HuH-7.5 (cell line): ENCODE data around the gene PLCB2.

ENCODE experiments used
- DNase-seq: peaks from one replicate; pipeline ENCODE4 v3.0.0; 2011; ENCODE audit warnings: low spot score

The PLCB2 gene

DNA sequence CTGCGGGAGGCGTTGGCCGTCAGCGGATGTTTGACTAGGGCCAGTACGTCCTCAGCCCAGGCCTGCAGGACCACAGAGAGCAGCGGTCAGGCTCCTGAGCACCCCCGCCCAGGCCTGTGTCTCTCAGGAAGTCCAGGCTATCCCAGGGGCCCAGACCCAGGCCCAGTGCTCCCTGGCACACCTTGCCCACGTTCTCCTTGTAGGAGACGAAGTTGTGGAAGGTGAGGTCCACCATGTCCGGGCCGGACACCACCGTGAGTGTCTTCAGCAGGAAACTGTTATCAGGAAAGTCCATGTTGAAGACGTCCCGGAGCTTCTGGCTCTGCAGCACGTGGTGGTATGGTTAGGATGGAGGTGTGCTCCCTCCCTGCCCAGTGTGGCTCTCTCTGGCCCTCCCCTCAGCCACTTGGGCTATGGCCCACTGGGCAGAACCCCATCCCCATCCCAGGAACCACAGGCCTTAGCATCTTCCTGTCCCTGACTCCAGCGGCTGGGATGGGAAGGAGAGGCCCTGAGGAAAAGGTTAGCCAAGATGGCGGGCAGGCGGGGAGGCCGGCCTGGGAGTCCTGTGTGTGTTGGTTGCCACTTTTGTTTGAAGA, 5.3 kb downstream of the PLCB2 start:
- no peak for DNase-seq

GRCh38 chr15:40301467-40302179, 6.1 kb downstream of the PLCB2 start:
- DNase-seq, result no peak

DNA sequence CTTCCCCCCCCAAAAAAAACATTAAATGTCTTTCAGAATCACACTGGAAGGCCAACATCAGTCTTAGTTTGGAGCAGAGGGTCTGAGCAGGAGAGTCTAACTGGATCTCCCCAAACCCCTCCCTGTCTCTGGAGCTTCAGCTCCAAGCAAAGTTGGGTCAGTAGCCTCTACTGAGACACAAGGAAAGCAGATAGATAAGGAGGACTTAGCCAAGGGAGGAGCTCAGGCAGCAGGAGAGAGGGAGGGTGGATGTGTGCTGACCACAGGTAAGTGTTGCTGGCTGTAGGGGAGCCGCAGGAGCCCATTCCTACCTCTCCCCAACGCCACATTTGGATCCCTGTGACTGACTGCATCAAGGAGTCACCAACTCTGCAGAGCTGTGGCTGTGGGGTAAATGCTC, 7.0 kb downstream of the PLCB2 start:
- DNase-seq, result no peak

- DNase-seq, result no peak
Measured at GRCh38 chr15:40300367-40300766, 7.4 kb downstream of the PLCB2 start.

DNA sequence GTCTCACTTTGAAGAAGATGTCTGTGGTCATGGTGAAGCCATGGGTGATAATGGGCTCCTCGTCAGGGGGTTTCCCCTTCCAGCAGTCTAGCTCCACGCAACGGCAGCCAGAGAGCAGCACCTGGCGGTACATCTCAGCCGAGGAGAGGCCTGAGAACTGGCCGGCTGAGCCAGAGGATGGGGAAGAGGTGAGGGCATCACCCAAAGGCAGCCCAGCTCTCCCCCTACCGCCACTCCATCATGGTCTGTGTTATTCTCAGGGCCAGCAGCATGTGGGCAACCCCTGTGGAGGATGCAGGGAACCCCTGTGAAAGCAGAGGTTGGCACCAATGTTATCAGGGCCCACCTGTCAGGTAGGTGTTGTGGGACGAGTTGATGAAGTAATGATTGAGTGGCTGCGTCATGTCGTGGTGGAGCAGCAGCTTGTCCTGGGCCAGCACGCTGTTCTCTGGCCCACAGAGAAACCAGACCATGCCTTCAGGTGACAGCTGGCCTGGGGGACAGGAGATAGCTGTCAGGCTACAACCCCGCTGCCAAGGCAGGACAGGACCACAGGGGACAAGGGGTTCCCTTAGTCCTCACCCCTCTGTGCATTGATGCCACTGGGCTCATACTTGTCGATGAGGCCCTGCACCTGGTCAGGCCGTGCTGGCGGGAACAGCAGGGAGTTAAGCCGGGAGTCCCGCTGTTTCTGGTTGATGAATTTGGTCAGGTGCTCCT, 9.4 kb downstream of the PLCB2 start:
- DNase-seq, result no peak

GRCh38 chr15:40297356-40297755, 10.4 kb downstream of the PLCB2 start:
- no peak for DNase-seq

- DNase-seq, result no peak
Measured at GRCh38 chr15:40296561-40297230, 11.0 kb downstream of the PLCB2 start.

GRCh38 chr15:40295877-40296560, 11.7 kb downstream of the PLCB2 start:
- no peak for DNase-seq

- no peak for DNase-seq
Measured at GRCh38 chr15:40295297-40295696, 12.4 kb downstream of the PLCB2 start.

DNA sequence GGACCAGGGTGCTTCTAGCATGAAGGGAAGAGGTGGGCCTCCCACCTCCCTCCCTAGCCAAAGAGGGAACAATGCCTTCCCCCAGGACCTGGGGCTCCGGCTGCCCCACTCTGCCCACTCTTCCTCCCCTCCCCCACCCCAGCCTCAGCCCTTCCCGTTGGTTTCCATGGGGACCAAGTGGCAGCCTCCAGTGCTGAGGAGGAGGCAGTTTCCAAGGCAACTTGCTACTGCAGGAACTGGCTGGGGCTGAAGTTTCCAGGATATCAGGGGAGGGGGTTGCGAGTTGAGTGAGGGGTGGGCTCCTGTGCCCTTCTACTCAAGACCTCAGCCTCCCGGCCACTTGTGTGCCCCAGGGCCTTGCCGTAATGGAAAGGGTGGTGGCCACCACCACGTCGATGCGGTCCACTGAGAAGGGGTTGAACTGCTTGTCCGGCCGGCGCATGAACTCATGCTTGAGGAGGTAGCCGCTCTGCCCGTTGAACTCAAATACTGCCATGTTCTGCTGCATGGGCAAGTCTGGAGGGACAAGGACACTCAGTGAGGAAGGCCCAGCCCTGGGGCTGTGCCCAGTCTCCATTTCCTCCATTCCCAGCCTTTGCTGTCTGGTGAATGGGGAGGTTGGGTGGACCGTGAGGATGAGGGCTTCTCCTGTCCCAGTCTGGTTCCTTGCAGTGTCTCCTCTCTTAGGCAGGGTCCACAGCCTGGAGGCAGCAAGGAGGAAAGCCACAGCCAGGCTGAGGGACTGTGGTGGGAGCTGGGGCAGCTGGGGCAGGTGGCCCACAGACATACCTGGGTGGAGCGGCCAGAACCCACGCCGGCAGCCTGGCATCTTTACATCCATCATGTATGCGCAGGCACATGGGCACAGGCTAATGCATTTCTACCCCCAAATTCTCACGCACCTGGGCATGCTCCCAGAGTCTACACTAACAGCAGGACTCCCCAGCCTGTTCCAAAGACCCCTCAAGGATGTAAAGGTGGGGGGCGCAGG, 13.5 kb downstream of the PLCB2 start:
- no peak for DNase-seq

- no peak for DNase-seq
Measured at GRCh38 chr15:40293006-40293405, 14.7 kb downstream of the PLCB2 start.

- DNase-seq, result no peak
Measured at GRCh38 chr15:40292246-40292645, 15.5 kb downstream of the PLCB2 start.

DNA sequence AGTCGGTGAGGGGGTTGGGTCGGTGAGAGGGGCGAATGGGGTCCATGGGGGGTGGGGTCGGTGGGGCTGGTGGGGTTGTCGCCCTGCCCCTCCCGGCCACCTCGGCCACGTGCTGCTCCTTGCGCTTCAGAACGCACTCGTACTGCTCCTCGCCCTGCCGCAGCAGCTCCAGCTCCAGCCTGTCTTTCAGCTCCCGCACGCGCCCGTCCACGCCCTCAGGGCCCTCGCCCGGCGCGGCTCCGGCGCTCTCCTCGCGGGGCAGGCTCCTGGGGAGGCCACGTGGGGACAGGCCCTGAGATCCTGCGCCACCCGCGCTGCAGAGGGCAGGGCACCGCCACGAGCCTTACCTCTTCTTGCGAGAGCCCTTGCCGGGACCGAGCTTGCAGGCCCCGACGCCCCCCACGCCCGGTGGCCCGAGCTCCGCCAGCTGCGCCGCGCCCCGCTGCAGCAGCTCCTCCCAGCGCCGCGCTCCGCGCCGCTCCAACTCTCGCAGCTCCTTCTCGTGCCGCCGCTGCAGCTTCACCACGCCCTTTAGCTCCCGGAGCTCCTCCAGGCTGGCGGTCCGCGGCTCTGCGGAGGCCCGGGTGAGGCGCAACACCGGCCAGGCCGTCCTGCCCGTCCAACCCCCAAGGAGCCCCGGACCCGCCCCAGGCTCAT, 16.7 kb downstream of the PLCB2 start:
- peak; percentile 67 for DNase-seq

DNA sequence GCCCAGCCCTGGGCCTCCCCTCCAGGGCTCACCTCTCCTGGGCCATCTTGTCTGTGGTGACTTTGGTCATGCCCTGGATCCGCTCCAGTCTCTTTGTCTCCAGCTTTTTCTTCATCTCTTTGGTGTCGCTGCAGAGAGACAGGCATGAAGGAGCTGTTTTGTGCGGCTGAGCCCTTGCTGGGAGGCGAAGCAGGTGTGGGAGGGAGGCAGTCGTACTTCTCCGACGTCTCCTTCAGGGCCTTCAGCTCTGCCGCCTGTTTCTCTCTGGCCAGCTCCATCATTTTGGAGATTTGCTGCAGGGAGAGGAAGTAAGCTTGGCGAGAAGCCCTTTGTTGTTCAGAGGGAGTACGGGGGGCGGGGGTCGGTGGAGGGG, 17.2 kb downstream of the PLCB2 start:
- no peak for DNase-seq

DNA sequence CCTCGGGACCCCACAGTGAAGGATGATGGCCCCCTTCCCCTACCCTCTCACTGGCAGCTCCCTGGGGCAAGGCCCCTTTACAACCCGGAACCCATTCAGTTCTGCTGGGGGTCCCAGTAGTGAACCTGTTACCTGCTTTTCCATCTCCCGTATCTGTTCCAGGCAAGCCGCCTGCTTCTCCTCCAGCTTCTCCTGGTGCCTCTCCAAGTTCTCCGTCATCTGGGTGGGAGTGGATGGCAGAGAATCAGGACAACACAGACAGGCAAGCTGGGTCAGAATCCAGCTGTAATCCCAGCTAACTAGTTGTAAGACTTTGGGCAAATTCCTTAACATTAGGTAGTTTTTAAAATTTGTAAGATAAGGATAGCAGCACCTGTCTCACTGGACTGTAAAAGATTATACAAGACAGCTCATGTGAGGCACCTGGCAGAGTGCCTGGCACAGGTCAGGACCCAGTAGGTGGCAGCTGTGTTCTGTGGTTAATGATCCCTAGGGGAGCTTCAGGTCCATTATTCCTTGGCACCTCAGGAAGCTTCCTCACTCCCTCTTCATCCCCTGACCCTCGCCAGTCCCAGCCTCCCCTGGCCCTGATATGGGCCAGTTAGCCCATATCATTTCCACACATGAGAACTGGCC, 18.5 kb downstream of the PLCB2 start:
- no peak for DNase-seq

GRCh38 chr15:40287968-40288367, 19.8 kb downstream of the PLCB2 start:
- no peak for DNase-seq

GRCh38 chr15:40287505-40287904, 20.2 kb downstream of the PLCB2 start:
- DNase-seq, result no peak

DNA sequence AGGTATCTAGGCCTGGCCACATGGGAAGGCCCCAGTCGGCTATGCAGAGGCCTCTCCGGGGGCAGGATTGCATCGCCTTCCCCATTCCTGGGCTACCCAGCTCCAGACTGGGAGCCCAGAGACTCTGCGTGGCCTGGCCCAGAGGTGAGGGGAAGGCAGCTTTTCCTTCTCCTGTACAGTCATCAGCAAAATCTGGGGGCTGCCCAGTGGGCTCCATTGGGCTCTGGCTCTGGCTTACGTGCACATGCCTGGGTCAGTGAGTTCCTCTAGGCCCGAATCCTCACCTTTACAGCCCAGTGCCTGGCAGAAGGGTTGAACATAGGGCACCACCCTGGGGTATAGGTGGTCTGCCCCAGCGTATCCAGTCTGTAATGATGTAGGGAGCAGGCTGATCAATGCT, 20.9 kb downstream of the PLCB2 start:
- no peak for DNase-seq

DNA sequence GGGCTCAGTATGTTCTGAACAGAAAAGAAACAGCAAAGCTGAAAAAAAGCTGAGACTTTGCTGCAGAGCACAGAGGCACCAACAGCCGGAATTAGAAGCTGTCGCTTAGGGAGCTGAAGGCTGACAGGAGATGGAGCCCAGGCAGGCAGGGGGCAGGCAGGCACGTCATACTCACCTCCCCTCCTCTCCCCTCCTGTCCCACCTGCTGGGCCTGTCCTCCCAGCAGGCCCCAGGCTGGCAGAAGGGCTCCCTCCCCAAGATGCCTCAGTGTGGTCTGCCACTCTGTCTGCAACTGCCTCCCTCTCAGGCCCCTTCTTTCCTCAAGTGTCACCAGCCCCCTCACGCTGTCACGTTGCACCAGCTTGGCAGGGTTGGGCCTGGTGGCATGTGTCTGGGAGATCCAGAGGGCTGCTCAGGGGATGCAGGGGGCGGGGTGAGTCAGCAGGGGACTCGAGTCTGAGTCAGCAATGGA, 21.6 kb downstream of the PLCB2 start:
- no peak for DNase-seq

DNA sequence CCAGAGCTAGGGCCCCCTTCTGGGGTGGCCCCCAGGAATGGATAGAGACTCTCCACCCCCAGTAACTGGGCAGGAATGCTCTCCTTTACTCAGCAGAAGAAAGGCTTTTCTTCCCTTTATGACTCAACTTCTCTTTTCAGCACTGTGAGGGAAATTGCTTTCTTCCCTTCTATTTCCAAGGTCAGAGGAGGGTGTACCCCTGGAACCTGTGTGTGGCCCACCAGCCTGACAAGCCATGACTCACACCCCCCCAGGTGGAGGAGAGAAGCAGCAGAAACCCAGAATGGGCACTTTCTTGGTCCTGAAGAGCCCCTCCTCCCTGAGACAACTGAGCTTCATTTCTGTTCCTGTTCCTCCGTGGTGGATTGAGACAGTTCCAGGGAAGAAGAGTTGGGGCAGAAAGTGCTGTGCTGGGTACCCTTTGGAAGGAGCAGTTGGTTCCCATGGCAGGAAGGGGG, 22.2 kb downstream of the PLCB2 start:
- no peak for DNase-seq
